Lower leg skin (tissue), 3 donors: Measurements from ENCODE around the gene OTOGL.

Experiments used
- POLR2A ChIP-seq, 2 donors: fragments of 450-650 bp; IDR thresholded peaks; one replicate each; pipeline ENCODE4 v1.6.1; 2016 to 2017; ENCODE audit warnings: antibody characterized with exemption in 2 of 2, mild to moderate bottlenecking in 1 of 2, moderate library complexity in 1 of 2
- TF ChIP-seq, protein P1 (sequence below), 3 donors: fragments of 450-650 bp; IDR thresholded peaks; one replicate each; pipeline ENCODE4 v1.5.1; 2016; ENCODE audit warnings: antibody characterized with exemption in 3 of 3, mild to moderate bottlenecking in 3 of 3, moderate library complexity in 2 of 3

- TF ChIP-seq, protein P1, sequence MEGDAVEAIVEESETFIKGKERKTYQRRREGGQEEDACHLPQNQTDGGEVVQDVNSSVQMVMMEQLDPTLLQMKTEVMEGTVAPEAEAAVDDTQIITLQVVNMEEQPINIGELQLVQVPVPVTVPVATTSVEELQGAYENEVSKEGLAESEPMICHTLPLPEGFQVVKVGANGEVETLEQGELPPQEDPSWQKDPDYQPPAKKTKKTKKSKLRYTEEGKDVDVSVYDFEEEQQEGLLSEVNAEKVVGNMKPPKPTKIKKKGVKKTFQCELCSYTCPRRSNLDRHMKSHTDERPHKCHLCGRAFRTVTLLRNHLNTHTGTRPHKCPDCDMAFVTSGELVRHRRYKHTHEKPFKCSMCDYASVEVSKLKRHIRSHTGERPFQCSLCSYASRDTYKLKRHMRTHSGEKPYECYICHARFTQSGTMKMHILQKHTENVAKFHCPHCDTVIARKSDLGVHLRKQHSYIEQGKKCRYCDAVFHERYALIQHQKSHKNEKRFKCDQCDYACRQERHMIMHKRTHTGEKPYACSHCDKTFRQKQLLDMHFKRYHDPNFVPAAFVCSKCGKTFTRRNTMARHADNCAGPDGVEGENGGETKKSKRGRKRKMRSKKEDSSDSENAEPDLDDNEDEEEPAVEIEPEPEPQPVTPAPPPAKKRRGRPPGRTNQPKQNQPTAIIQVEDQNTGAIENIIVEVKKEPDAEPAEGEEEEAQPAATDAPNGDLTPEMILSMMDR (IDR thresholded peaks at IDR 0.05): no peak
- TF ChIP-seq POLR2A (IDR thresholded peaks at IDR 0.05): no peak
Measured at GRCh38 chr12:80193865-80194264, 94.5 kb downstream of the OTOGL start.
